NCI-H2196 treated with DMSO at 0.1 percent for 48 hours (cell line): ENCODE measurements around the gene BIRC6.
"Not testable (repeated sequence)": the region's sequence is repeated elsewhere in the genome, so short reads cannot be mapped to it uniquely, and the experiment has no call there.

ENCODE experiments used
- DNase-seq: peaks from one replicate; lab custom pipeline; 2025; ENCODE audit not compliant: unreplicated experiment; lab: John Stamatoyannopoulos, UW

Gene BIRC6

DNA sequence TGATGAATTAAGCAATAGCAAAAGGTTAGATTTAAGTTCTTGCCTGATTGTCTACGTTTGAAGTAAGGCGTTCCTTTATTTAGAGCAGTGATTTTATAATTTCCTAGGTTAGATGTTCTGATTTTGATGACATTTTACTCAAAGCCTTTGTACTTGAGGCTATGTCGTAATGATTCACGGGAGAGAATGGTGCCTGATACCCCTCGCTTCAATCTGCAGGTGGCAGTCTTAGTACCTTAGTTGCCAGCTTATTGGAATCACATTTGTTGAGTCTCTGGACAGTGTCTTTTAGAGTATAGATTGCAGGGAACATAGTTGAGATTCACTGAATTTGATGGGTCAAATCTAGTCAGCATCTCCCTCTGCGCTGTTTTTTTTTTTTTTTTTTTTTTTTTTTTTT, 89.5 kb downstream of the BIRC6 start:
- DNase-seq: no peak

DNA sequence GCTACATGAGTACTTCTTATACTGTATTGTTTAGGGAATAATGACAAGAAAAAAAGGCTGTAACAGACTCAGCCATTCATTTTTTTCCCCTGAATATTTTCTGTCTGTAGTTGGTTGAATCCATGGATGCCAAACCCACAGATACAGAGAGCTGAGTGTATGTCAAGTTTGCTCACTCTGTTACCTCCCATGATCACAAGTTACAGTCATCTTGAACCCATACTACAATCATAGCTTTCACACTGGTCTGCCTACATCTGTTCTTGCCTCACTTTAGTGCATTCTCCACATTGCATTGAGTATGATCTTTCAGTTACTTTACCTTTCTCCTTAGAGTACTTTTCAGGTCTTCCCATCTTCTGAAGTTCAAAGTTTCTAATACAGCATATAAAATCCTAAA, 94.0 kb downstream of the BIRC6 start:
- no peak for DNase-seq

DNA sequence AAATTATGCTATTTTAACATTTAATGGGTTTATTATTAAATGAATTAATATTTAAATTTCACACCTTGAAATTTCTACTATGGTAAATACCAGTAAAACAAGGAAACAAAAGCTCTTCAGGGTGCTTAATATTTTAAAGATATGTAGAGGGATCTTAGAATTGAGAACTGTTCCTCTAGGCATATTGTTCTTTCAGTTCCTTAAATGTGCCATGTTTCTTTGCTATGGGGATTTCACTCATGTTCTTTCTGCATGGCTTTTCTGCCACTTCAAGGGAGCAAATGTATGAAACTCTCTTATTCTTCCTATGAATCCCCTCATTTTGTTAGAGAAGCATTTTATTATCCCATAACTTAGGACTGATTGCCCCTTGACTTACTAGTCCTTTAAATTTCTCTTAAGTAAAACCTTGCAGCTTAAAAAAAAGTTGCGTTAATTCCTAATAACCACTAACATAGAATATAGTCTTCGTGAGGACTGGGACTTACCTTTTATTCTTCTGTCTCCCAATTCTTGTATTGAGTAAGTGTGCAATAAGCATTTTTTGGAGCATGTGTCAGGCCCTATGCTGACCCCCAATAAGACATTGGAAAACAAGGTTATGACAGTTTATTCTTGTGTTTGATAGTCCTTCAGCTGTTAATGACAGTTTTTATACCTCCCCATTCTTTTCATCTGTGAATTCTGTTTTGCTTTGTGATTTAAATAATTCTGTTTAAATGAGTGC, 95.7 kb downstream of the BIRC6 start:
- DNase-seq: no peak

DNA sequence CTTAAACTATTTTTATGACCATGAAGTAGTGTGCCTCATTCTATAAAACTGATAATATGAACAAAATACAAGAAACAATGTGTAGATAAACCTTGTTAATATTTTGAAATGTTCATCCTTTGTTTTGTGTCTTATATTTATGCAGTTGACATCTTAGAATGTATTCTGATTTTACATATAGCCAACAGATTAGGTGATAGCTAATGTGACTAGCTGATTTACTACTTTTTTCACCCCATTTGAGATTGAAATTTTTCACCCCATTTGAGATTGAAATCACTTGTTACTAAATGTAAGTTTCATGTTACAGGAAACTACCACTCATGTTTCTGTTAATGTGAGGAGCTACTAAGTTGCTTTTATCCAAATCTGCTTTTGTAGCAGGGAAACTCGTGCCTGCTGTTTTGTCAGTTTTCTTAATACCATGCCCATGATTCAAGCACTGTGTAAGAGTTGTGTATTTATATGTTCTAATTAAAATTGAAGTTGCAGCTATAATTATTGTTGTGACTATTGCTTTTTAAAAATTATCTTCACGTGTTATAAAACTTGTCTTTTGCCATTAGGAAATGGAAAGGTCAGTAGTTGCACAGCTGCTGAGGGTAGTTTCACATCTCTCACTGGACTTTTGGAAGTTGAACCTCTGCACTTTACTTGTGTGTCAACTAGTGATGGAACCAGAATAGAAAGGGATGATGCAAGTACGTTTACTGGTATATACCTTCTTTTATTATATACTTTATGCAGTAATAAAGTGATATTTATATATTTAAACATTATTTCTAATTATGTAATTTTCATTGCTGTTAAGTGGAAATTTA, 96.6 kb downstream of the BIRC6 start:
- no peak for DNase-seq

DNA sequence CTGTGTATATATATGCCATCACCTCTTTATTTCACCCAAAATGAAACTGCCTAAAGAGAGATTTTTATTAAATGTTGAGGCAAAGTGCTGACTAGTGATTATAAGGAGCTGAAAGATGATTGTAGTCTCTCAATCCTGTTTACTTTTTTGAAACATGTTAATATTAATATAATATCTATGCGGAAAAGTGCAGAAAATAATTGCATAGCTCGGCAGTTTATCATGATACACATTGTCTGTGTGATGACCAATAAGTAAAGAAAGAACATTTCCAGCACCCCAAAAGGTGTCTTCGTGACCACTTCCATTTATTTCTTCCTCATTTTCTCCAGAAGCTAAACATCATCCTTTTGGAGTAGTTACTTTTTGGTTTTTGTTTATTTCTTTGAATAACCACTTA, 99.0 kb downstream of the BIRC6 start:
- DNase-seq: no peak

DNA sequence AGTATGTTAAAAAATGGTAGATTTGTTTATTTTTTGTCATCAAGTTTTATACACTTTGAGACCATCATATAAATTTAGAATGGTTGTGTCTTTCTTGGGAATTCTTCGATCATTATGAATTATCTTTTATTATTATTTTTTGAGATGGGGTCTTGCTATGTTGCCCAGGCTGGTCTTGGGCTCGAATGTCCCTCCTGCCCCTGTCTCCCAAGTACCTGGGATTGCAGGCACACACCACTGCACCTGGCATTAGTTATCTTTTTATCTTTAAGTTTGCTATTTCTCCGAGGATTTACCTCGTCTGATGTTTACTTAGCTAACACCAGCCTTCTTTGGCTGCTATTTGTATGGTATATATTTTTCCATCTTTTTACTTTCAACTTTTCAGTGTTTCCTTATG, 100.0 kb downstream of the BIRC6 start:
- DNase-seq: no peak

DNA sequence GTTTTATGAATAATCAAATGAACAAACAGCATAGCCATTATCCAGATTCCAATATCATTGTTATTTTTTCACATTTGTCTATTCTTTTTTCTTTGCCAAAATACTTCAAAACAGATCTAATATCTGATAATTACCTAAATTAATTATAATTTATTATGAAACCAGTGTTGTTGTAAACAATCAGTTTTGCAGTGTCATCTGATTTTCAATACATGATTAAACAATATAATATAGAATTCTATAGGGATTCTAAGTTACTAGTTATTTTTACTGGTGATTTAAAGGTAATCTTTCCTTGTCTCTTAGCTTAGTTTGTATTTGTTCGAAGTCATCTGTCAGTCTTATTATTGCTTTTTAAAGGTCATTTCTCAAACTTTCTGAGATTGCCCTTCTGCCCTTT, 101.0 kb downstream of the BIRC6 start:
- no peak for DNase-seq

DNA sequence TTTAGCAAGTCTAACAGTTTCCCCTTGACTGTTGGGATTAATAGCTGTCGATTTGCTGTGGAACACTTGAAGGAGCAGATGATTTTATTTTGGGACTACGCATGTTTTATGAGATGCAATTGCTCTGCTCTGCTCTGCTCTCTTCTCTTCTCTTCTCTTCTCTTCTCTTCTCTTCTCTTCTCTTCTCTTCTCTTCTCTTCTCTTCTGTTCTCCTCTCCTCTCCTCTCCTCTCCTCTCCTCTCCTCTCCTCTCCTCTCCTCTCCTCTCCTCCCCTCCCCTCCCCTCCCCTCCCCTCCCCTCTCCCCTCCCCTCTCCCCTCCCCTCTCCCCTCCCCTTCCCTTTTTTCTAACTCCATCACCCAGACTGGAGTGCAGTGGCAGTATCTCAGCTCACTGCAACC, 104.0 kb downstream of the BIRC6 start:
- DNase-seq: not testable (repeated sequence)

DNA sequence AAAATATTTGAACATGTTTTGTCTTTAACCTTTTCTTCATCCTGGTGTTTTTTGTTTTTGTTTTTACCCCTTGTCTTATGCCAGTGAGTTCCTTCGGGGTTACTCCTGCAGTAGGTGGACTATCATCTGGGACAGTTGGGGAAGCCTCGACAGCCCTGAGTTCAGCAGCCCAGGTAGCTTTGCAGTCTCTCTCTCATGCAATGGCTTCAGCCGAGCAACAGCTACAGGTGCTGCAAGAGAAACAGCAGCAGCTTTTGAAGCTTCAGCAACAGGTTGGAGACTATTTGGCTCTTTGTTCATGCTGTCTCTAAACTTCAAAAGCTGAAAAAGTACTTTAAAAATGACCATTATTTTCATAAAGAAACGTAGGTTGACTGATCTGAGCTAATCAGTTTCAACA, 106.3 kb downstream of the BIRC6 start:
- DNase-seq: no peak

DNA sequence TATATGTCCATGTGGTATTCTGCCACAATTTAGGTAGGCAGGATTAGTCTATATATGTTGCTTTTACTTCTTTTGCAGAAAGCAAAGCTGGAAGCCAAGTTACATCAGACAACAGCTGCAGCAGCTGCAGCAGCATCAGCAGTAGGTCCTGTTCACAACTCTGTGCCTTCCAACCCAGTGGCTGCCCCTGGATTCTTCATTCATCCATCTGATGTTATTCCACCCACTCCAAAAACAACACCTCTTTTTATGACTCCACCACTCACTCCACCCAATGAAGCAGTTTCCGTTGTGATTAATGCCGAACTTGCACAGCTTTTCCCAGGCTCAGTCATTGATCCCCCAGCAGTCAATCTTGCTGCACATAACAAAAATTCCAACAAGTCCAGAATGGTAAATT, 107.6 kb downstream of the BIRC6 start:
- no peak for DNase-seq

DNA sequence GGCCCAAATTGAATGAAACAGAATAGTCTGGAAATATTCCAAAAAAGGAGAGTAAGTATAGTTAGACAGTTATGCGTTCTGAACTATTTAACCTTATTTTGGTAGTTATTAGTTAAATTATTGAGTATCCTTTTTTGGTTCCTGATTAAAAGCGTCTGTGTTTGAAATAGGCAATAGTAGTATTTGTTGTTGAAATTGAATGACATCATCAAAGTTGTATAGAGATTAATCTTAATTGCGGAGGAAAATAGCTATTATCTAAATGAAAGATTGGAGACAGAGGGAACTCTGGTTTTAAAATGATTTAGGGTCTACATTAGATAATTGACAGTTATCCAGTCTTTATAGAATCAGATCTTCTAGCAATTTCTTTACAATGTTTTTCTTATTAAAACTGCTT, 115.8 kb downstream of the BIRC6 start:
- DNase-seq: no peak

DNA sequence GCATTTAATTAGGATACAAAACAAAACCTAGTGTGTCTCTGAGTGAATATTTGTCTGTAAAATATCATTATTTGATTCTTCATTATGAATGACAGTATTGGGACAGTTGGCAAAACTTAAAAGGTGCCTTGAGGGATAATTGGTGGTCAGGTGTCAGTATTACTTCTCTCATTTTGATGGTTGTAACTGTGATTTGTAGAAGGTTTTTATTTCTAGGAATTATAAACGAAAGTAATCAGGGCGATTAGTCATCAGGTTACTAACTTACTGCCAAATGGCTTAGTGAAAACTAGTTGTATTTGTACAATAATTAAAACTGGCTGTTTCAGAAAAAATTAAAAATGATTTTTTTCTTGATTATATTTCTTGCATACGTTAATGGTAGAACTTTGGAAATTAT, 117.6 kb downstream of the BIRC6 start:
- DNase-seq: no peak

DNA sequence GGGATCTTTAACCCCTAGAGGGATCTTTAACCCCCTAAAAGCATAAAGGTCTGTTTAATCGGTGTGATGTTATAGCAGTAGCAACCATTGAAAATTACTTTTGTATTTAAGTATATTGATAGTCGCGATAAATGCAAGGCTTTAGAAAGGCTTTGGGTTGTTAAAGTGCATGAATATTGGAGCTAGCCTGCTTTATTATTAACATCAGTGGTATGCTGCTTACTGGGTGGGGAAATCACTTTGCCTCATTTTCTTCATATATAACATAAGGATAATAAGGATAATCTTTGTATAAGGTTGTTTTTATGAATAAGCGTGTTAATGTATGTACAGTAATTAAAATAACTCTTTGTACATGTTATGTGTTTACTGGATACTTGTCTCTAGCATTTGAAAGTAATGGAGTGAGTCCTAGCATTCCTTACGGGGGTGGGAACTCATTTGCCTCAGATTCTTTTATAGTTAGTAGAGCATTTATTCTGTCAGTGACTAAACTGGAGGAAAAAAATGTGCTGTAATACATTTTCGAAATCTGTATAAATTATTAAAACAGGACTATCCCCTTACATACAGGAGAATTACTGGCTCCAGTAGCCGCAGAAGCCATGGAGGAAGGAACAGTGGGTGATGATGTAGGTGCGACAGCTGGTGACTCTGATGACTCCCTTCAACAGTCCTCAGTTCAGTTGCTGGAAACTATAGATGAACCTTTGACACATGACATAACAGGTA, 122.2 kb downstream of the BIRC6 start:
- no peak for DNase-seq

DNA sequence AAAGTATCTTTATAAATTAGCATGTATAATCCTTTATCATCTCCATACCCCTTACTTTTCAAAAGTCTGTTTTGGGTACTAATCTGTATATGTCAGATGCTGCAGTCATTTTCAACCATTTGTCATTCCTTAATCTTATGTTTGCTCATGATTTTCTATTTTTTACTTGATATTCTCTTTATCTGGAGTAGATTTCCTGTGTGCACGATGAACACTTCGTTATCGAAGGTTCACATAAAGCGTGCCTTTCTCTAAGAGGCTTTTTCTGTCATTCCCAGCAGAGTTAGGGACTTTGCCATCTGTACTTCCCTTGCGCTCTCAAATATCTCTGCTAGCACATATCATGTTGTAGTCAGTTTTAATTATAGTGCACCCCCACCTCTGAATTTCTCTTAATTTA, 123.2 kb downstream of the BIRC6 start:
- no peak for DNase-seq

DNA sequence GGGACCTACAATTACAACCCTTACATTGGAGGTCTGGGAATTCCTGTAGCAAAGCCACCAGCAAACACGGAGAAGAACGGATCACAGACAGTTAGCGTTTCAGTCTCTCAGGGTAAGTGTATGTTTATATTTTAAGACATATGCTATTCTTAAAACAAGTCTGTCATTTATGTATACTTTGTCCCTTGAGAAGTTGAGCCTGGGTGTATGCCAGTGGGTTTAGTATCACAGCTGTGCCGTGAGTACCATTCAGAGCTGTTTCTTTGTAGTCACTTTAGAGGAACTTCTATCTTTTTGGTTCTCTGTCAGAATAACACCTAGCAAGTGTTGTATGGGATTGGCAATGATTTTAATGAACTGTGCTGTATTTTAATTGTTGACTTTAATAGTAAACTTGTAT, 125.6 kb downstream of the BIRC6 start:
- no peak for DNase-seq

DNA sequence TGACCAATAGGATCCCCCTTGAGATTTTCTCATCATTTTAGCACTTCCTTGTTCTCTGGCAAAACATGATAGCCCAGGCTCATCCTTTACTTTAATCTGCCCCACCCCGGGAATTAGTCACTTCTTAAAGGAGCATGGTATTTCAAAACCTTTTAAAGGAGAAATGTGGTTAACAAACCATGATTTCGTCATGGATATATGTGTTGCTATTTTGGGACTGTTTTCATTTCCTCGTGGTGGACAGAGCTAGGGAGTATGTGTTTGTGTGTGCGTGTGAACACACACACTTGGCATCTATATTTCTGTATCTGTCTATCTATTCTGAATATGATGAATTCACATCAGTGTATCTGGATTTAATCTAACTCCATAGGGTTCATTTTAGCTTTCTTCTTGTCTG, 128.1 kb downstream of the BIRC6 start:
- DNase-seq: no peak

DNA sequence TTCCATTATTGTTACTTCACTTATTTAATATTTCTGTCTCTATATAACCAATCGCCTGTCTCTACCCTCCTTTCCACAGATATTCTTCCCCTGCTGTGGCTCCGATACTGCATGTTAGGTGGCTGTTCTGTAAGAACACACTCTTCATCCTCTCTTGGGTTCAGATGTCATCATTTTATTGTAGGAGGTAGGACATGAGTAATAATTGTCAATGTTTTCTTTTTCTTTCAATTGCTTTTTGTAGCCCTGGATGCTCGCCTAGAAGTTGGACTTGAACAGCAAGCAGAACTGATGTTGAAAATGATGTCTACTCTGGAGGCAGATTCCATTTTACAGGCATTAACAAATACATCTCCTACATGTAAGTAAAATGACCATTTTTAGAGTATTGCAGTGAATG, 128.6 kb downstream of the BIRC6 start:
- no peak for DNase-seq

DNA sequence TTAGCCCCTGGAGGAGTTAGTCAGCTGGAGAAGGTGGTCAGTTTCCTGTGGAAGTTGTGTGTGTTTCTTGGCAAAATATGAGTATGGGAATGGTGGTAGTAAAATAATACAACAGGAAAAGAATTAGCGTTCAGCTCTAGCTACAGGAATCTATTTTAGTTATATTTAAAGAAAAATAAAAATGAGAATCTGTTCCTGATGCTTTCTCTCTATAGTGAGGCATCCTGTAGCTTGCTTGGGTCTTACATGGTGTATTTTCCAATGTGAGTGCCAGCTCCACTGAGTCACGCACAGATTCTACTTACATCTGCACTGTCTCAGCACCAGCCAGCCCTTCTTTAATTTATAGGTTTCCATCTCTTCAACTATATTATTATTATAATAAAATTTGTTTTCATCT, 132.2 kb downstream of the BIRC6 start:
- DNase-seq: no peak

DNA sequence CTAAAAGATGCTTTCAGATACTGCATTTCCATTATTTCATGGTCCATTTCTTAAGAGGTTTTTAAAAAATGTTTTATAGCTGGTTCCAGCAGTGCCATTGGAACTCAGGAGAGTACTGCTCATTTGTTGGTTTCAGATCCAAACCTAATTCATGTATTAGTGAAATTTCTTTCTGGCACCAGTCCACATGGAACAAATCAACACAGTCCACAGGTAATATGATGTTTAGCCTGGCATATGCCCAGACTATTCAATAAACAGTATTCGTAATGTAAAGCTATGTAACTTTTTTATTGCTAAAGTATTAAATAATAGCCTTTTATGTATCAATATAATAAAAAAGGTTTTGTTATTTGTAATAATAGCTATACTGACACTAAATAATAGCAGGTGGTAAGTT, 134.5 kb downstream of the BIRC6 start:
- no peak for DNase-seq

DNA sequence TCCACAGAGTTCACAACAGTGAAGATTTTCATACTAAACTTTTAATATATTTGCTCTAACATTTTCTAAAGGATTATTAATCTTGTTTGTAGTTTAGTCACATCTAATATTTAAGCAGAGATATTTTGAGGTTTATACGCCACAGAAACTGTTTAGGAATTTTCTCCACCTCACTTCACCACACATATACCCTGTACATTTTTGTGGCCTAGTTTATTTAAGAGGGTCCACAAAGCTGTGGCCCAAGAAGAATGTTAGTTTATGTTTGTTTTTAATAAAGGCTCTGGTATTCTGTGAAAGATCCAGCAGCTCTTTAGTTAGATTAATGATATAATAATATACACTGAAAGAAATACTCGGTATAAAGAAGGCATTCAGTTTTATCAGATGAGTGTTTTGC, 138.3 kb downstream of the BIRC6 start:
- DNase-seq: no peak

DNA sequence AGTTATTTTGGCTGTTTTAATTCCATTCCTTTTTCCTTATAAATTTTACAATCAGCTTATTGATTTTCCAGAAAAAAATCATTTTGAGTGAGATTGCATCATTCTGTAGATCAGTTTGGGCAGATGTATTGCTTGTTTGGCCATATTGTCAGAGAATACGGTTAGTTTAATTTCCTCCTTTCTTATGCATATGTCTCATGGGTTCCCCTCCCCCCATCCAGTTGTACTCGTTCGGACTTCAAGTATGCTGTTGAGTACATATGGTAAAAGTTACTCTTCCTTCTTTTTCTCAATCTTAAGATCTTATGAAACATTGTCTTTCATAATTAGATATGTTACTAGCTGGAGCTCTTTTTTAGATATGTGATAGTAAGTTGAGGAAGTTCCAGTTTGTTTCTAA, 139.8 kb downstream of the BIRC6 start:
- DNase-seq: no peak

DNA sequence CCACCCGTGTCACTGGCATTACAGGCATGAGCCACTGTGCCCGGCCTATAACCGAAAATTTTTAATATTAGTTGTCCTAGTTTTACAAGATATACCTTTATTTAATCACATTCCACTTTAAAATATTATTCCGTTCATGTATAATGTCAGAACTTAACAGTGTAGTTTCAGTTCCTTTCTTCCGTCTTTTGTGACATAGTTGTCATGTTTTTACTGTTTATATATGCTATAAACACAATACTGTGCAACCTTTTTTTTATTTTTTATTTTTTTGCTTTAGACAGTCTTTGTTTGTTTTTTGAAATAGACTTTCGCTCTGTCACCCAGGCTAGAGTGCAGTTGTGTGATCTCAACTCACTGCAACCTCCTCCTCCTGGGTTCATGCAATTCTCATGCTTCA, 141.5 kb downstream of the BIRC6 start:
- no peak for DNase-seq
